ENCODE measurements around the gene SPATS2L.

The SPATS2L gene

GRCh38 chr2:200364620-200365019 is 58.1 kb downstream of the SPATS2L start:
- peaks cover 61% of the 10 kb centered on the region for H3K79me2 ChIP-seq (ENCODE audit: low read length)

GRCh38 chr2:200365209-200365608 is 58.7 kb downstream of the SPATS2L start:
- Histone ChIP-seq H2AFZ (ENCODE audit: low read length) (no peak overlapping the region), H3K9me2 (replicated peaks; ENCODE audit: insufficient read depth, low read length) (no peaks in the 10 kb centered on the region), H3K79me2 (ENCODE audit: low read length) (peaks cover 62% of the 10 kb centered on the region), H3K4me3 (ENCODE audit: low read length) (no peak overlapping the region), H3K4me2 (ENCODE audit: low read depth, low read length) (no peak overlapping the region), H3F3A (ENCODE audit: insufficient read depth, low read length) (no peaks in the 10 kb centered on the region), H4K20me1 (ENCODE audit: insufficient read depth, low read length) (no peaks in the 10 kb centered on the region; the same call in 1 of the 2 replicates), H3K36me3 (replicated peaks; ENCODE audit: insufficient read depth, low read length) (no peaks in the 10 kb centered on the region), H3K4me1 (ENCODE audit: low read length) (no peaks in the 10 kb centered on the region), H3K27me3 (replicated peaks; ENCODE audit: insufficient read depth, low read length) (no peaks in the 10 kb centered on the region), H3K9ac (ENCODE audit: low read length) (no peak overlapping the region), H3K9me3 (replicated peaks; ENCODE audit: insufficient read depth, low read length) (no peaks in the 10 kb centered on the region), H3K27ac (ENCODE audit: low read length) (no peak overlapping the region)
- DNase-seq, result no peak
- TF ChIP-seq EZH2 (optimal IDR thresholded peaks at IDR 0.05; ENCODE audit: low read depth, low read length) (no peak), CTCF (IDR thresholded peaks at IDR 0.05; ENCODE audit: low read length) (no peak), EZH2phosphoT487 (IDR thresholded peaks at IDR 0.05; ENCODE audit: low read length) (no peak)

More at GRCh38 chr2:200364620-200365019, 58.1 kb downstream of the SPATS2L start:
- Histone ChIP-seq H3K27me3 (replicated peaks; ENCODE audit: insufficient read depth, low read length) (no peaks in the 10 kb centered on the region), H3K9me3 (replicated peaks; ENCODE audit: insufficient read depth, low read length) (no peaks in the 10 kb centered on the region), H3F3A (ENCODE audit: insufficient read depth, low read length) (no peaks in the 10 kb centered on the region), H3K4me3 (ENCODE audit: low read length) (no peak overlapping the region), H3K4me2 (ENCODE audit: low read depth, low read length) (no peak overlapping the region), H4K20me1 (ENCODE audit: insufficient read depth, low read length) (no peaks in the 10 kb centered on the region; the same call in 1 of the 2 replicates), H3K9ac (ENCODE audit: low read length) (no peak overlapping the region), H2AFZ (ENCODE audit: low read length) (no peak overlapping the region), H3K27ac (ENCODE audit: low read length) (no peak overlapping the region), H3K9me2 (replicated peaks; ENCODE audit: insufficient read depth, low read length) (no peaks in the 10 kb centered on the region), H3K36me3 (replicated peaks; ENCODE audit: insufficient read depth, low read length) (no peaks in the 10 kb centered on the region), H3K4me1 (ENCODE audit: low read length) (no peaks in the 10 kb centered on the region)
- no peak for TF ChIP-seq EZH2 (optimal IDR thresholded peaks at IDR 0.05; ENCODE audit: low read depth, low read length)
- no peak for TF ChIP-seq CTCF (IDR thresholded peaks at IDR 0.05; ENCODE audit: low read length)
- TF ChIP-seq EZH2phosphoT487 (IDR thresholded peaks at IDR 0.05; ENCODE audit: low read length), result no peak
- no peak for DNase-seq

- Histone ChIP-seq H3K9ac (ENCODE audit: low read length) (no peak overlapping the region), H3K4me3 (ENCODE audit: low read length) (no peak overlapping the region), H3K4me1 (ENCODE audit: low read length) (peaks cover 1% of the 10 kb centered on the region), H3K9me2 (replicated peaks; ENCODE audit: insufficient read depth, low read length) (no peaks in the 10 kb centered on the region), H3K36me3 (replicated peaks; ENCODE audit: insufficient read depth, low read length) (no peaks in the 10 kb centered on the region), H3K27me3 (replicated peaks; ENCODE audit: insufficient read depth, low read length) (no peaks in the 10 kb centered on the region), H4K20me1 (ENCODE audit: insufficient read depth, low read length) (no peaks in the 10 kb centered on the region), H2AFZ (ENCODE audit: low read length) (no peak overlapping the region), H3K4me2 (ENCODE audit: low read depth, low read length) (no peak overlapping the region), H3F3A (ENCODE audit: insufficient read depth, low read length) (no peaks in the 10 kb centered on the region), H3K27ac (ENCODE audit: low read length) (no peak overlapping the region), H3K79me2 (ENCODE audit: low read length) (peaks cover 74% of the 10 kb centered on the region), H3K9me3 (replicated peaks; ENCODE audit: insufficient read depth, low read length) (no peaks in the 10 kb centered on the region)
- no peak for TF ChIP-seq CTCF (IDR thresholded peaks at IDR 0.05; ENCODE audit: low read length)
- no peak for TF ChIP-seq EZH2 (optimal IDR thresholded peaks at IDR 0.05; ENCODE audit: low read depth, low read length)
- TF ChIP-seq EZH2phosphoT487 (IDR thresholded peaks at IDR 0.05; ENCODE audit: low read length), result no peak
- no peak for DNase-seq
Observed at GRCh38 chr2:200367155-200367554, 60.7 kb downstream of the SPATS2L start.

Measured in MM.1S (cell line).